GM23338 (cell line): ENCODE data around the gene NYAP2. TPM values are rescaled to one million over a fixed set of nuclear protein-coding genes. Genes with fewer than 3 reads are reported as not detected.

Experiments
- ATAC-seq: fragments of 200-7000 bp; cut with Tn5 transposase; 3 replicates; pipeline ENCODE4 v1.9.1; 2020
- DNase-seq: peaks from one replicate; pipeline ENCODE4 v3.0.0-alpha.2; 2015; ENCODE audit warnings: low spot score
- H2AFZ ChIP-seq: fragments of 200-600 bp; sonication (generic); 2 replicates; pipeline ENCODE4 v1.8.0; 2016; ENCODE audit warnings: antibody characterized with exemption, mild to moderate bottlenecking, moderate library complexity
- H3F3A ChIP-seq: fragments of 200-600 bp; sonication (generic); replicated peaks from 2 replicates; pipeline ENCODE4 v1.8.0; 2017; ENCODE audit warnings: antibody characterized with exemption, mixed run types, low read depth
- H3K27ac ChIP-seq: fragments of 200-600 bp; sonication (generic); 2 replicates; pipeline ENCODE4 v1.6.1; 2016; ENCODE audit warnings: low read depth
- H3K27me3 ChIP-seq: fragments of 200-600 bp; sonication (generic); 2 replicates; pipeline ENCODE4 v1.8.0; 2016; ENCODE audit warnings: mild to moderate bottlenecking, mixed run types, moderate library complexity; ENCODE audit not compliant: insufficient read depth
- H3K36me3 ChIP-seq: fragments of 200-600 bp; sonication (generic); 2 replicates; pipeline ENCODE4 v1.8.0; 2016; ENCODE audit warnings: mild to moderate bottlenecking; ENCODE audit not compliant: insufficient read depth
- H3K4me1 ChIP-seq: fragments of 200-600 bp; sonication (generic); 2 replicates; pipeline ENCODE4 v1.8.0; 2016; ENCODE audit warnings: mild to moderate bottlenecking, moderate library complexity; ENCODE audit not compliant: insufficient read depth
- H3K4me2 ChIP-seq: fragments of 200-600 bp; sonication (generic); 2 replicates; pipeline ENCODE4 v1.7.1; 2017; ENCODE audit warnings: mixed run types
- H3K4me3 ChIP-seq: fragments of 200-600 bp; sonication (generic); 2 replicates; pipeline ENCODE4 v1.6.1; 2016; ENCODE audit warnings: mixed run types
- H3K79me2 ChIP-seq: fragments of 200-600 bp; sonication (generic); replicated peaks from 2 replicates; pipeline ENCODE4 v1.8.0; 2017; ENCODE audit warnings: mild to moderate bottlenecking; ENCODE audit not compliant: insufficient read depth
- H3K9me2 ChIP-seq: fragments of 200-600 bp; sonication (generic); 2 replicates; pipeline ENCODE4 v1.8.0; 2017; ENCODE audit not compliant: insufficient read depth
- H4K20me1 ChIP-seq: fragments of 200-600 bp; sonication (generic); replicated peaks from 2 replicates; pipeline ENCODE4 v1.8.0; 2017; ENCODE audit warnings: mild to moderate bottlenecking; ENCODE audit not compliant: insufficient read depth
- H3K27ac Mint-ChIP-seq: 2 replicates; pipeline ENCODE4 v1.8.0; 2020; ENCODE audit warnings: inconsistent platforms, mild to moderate bottlenecking, moderate library complexity, mixed read lengths
- H3K27me3 Mint-ChIP-seq: 3 replicates; pipeline ENCODE4 v1.8.0; 2022; ENCODE audit warnings: low read depth, mild to moderate bottlenecking, moderate library complexity, mixed read lengths, inconsistent platforms; ENCODE audit not compliant: insufficient read depth, poor library complexity
- H3K36me3 Mint-ChIP-seq: 3 replicates; pipeline ENCODE4 v1.8.0; 2021; ENCODE audit warnings: low read depth, mild to moderate bottlenecking, inconsistent platforms, moderate library complexity, mixed read lengths
- H3K4me1 Mint-ChIP-seq: 3 replicates; pipeline ENCODE4 v1.8.0; 2020; ENCODE audit warnings: mild to moderate bottlenecking, inconsistent platforms, mixed read lengths
- H3K4me3 Mint-ChIP-seq: 3 replicates; pipeline ENCODE4 v1.8.0; 2021; ENCODE audit warnings: moderate library complexity, mild to moderate bottlenecking, inconsistent platforms, mixed read lengths
- H3K9me3 Mint-ChIP-seq: 3 replicates; pipeline ENCODE4 v1.8.0; 2020; ENCODE audit warnings: moderate library complexity, mild to moderate bottlenecking, inconsistent platforms, mixed read lengths
- CREB1 ChIP-seq: fragments of 250-450 bp; sonication (Bioruptor Pico); IDR thresholded peaks from 2 replicates; pipeline ENCODE4 v1.5.0; 2020; ENCODE audit warnings: low read depth, mild to moderate bottlenecking, moderate library complexity
- CTCF ChIP-seq, 2 experiments: fragments of 200-600 bp in 1 of 2; sonication (generic) in 1 of 2; conservative IDR thresholded peaks; 2 replicates each; pipeline versions ENCODE4 v1.5.1 to v1.6.1; 2016 to 2017; ENCODE audit warnings: antibody characterized with exemption in 2 of 2, low read depth in 2 of 2, mild to moderate bottlenecking in 2 of 2, moderate library complexity in 1 of 2
- EZH2 ChIP-seq: fragments of 200-600 bp; sonication (generic); IDR thresholded peaks from one replicate; pipeline ENCODE4 v1.8.0; 2017; ENCODE audit warnings: antibody characterized with exemption, mild to moderate bottlenecking, low read depth; ENCODE audit not compliant: unreplicated experiment
- EZH2phosphoT487 ChIP-seq: fragments of 200-600 bp; sonication (generic); IDR thresholded peaks from one replicate; pipeline ENCODE4 v1.8.1; 2018; ENCODE audit warnings: antibody characterized with exemption; ENCODE audit not compliant: unreplicated experiment
- NANOG ChIP-seq: IDR thresholded peaks from 2 replicates; pipeline ENCODE4 v1.6.1; 2016; ENCODE audit warnings: antibody characterized with exemption, borderline replicate concordance
- POLR2AphosphoS5 ChIP-seq: IDR thresholded peaks from 2 replicates; pipeline ENCODE4 v1.6.1; 2016; ENCODE audit warnings: antibody characterized with exemption, low read depth
- STAT1 ChIP-seq: IDR thresholded peaks from one replicate; pipeline ENCODE4 v1.6.1; 2016; ENCODE audit warnings: antibody characterized with exemption; ENCODE audit not compliant: unreplicated experiment
- ZNF114 ChIP-seq: fragments of 250-450 bp; sonication (Bioruptor Pico); IDR thresholded peaks from 2 replicates; pipeline ENCODE4 v1.5.0; 2020; ENCODE audit warnings: mild to moderate bottlenecking, moderate library complexity
- ZNF331 ChIP-seq: fragments of 250-450 bp; sonication (Bioruptor Pico); IDR thresholded peaks from 2 replicates; pipeline ENCODE4 v1.5.0; 2020; ENCODE audit warnings: low read depth, mild to moderate bottlenecking, moderate library complexity
- ZNF462 ChIP-seq: fragments of 250-450 bp; sonication (Bioruptor Pico); IDR thresholded peaks from 2 replicates; pipeline ENCODE4 v1.5.0; 2020; ENCODE audit warnings: mild to moderate bottlenecking, moderate library complexity
- polyA plus RNA-seq: library from polyadenylated mRNA; unstranded; fragments of >200 nt; fragmentation: Nextera tagmentation; extraction: Ambion mirVana; gene quantifications from 2 replicates; pipeline ENCODE4 v1.2.1, GENCODE V29; 2016
- total RNA-seq: library from RNA; depleted of rRNA; stranded (reverse); fragments of >200 nt; shearing (Covaris generic); gene quantifications from 2 replicates; pipeline ENCODE4 v1.2.3, GENCODE V29; 2014
- TF ChIP-seq, protein P1 (sequence below): IDR thresholded peaks from one replicate; pipeline ENCODE4 v1.6.1; 2018; ENCODE audit warnings: antibody characterized with exemption; ENCODE audit not compliant: unreplicated experiment
- TF ChIP-seq, protein P2 (sequence below): IDR thresholded peaks from 2 replicates; pipeline ENCODE4 v1.6.1; 2016; ENCODE audit warnings: antibody characterized with exemption

Gene NYAP2
- total and polyA plus RNA-seq, 2 experiments from 2014 or later: not detected

- Mint-ChIP-seq H3K27me3 (no peaks in the 10 kb centered on the region), H3K9me3 (no peaks in the 10 kb centered on the region), H3K4me1 (peaks cover 19% of the 10 kb centered on the region), H3K36me3 (no peaks in the 10 kb centered on the region), H3K27ac (no peak overlapping the region), H3K4me3 (no peak overlapping the region)
- H3K4me3 ChIP-seq: no peak overlapping the region
- no peaks in the 10 kb centered on the region for H3K27me3 ChIP-seq
- H3K4me2 ChIP-seq: no peak overlapping the region
- H3K36me3 ChIP-seq: no peaks in the 10 kb centered on the region
- TF ChIP-seq NANOG (no peak), ZNF462 (no peak), POLR2AphosphoS5 (no peak), ZNF114 (CRISPR knock-in tag) (no peak), EZH2 (no peak), STAT1 (no peak), CREB1 (CRISPR knock-in tag) (no peak), CTCF (conservative IDR thresholded peaks at IDR 0.05; ENCODE audit: low read depth in 2 of 2) (no peak), ZNF331 (CRISPR knock-in tag) (no peak), EZH2phosphoT487 (no peak)
- TF ChIP-seq, protein P1, sequence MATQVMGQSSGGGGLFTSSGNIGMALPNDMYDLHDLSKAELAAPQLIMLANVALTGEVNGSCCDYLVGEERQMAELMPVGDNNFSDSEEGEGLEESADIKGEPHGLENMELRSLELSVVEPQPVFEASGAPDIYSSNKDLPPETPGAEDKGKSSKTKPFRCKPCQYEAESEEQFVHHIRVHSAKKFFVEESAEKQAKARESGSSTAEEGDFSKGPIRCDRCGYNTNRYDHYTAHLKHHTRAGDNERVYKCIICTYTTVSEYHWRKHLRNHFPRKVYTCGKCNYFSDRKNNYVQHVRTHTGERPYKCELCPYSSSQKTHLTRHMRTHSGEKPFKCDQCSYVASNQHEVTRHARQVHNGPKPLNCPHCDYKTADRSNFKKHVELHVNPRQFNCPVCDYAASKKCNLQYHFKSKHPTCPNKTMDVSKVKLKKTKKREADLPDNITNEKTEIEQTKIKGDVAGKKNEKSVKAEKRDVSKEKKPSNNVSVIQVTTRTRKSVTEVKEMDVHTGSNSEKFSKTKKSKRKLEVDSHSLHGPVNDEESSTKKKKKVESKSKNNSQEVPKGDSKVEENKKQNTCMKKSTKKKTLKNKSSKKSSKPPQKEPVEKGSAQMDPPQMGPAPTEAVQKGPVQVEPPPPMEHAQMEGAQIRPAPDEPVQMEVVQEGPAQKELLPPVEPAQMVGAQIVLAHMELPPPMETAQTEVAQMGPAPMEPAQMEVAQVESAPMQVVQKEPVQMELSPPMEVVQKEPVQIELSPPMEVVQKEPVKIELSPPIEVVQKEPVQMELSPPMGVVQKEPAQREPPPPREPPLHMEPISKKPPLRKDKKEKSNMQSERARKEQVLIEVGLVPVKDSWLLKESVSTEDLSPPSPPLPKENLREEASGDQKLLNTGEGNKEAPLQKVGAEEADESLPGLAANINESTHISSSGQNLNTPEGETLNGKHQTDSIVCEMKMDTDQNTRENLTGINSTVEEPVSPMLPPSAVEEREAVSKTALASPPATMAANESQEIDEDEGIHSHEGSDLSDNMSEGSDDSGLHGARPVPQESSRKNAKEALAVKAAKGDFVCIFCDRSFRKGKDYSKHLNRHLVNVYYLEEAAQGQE: no peak
- TF ChIP-seq, protein P2, sequence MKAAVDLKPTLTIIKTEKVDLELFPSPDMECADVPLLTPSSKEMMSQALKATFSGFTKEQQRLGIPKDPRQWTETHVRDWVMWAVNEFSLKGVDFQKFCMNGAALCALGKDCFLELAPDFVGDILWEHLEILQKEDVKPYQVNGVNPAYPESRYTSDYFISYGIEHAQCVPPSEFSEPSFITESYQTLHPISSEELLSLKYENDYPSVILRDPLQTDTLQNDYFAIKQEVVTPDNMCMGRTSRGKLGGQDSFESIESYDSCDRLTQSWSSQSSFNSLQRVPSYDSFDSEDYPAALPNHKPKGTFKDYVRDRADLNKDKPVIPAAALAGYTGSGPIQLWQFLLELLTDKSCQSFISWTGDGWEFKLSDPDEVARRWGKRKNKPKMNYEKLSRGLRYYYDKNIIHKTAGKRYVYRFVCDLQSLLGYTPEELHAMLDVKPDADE: no peak
- H3K9me2 ChIP-seq: 0 out of 2 replicates have a peak, but pooled peaks cover 4% of the 10 kb centered on the region
- H3K79me2 ChIP-seq: no peaks in the 10 kb centered on the region
- no peaks in the 10 kb centered on the region for H4K20me1 ChIP-seq
- H2AFZ ChIP-seq: no peak overlapping the region
- no peaks in the 10 kb centered on the region for H3F3A ChIP-seq
- H3K27ac ChIP-seq: no peak overlapping the region
- peaks cover 15% of the 10 kb centered on the region for H3K4me1 ChIP-seq
- ATAC-seq: no peak
- DNase-seq: no peak
Observed at GRCh38 chr2:225493420-225494099, 94.0 kb downstream of the NYAP2 start.
